ENCODE results near the gene DPY19L3.

DNA sequence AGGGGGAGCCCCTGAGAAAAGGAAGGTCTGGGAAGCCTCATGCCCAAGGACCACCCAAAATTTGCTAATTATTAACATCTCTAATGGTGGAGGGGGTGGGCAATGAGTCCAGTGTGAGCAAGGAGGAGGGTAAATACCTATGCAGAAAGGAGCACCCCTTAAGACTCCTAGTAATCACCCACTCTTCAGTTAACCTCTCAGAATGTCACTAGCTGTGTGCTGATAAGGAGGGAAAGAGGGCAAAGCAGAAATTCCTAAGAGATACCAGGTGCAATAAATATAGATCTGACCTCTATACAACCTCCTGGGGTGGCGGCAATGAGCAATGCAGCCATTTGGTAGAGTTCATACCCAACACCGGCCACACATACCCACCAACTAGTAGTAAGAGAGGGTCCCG is 12.7 kb upstream of the DPY19L3 start:
- TF ChIP-seq, protein P1, sequence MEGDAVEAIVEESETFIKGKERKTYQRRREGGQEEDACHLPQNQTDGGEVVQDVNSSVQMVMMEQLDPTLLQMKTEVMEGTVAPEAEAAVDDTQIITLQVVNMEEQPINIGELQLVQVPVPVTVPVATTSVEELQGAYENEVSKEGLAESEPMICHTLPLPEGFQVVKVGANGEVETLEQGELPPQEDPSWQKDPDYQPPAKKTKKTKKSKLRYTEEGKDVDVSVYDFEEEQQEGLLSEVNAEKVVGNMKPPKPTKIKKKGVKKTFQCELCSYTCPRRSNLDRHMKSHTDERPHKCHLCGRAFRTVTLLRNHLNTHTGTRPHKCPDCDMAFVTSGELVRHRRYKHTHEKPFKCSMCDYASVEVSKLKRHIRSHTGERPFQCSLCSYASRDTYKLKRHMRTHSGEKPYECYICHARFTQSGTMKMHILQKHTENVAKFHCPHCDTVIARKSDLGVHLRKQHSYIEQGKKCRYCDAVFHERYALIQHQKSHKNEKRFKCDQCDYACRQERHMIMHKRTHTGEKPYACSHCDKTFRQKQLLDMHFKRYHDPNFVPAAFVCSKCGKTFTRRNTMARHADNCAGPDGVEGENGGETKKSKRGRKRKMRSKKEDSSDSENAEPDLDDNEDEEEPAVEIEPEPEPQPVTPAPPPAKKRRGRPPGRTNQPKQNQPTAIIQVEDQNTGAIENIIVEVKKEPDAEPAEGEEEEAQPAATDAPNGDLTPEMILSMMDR (IDR thresholded peaks at IDR 0.05; ENCODE audit: poor library complexity, severe bottlenecking) = no peak
- TF ChIP-seq EZH2 (IDR thresholded peaks at IDR 0.05; ENCODE audit: borderline replicate concordance, insufficient read depth, low read length, poor library complexity, severe bottlenecking) (no peak), EP300 (conservative IDR thresholded peaks at IDR 0.05; ENCODE audit: poor library complexity, severe bottlenecking) (no peak), POLR2AphosphoS5 (IDR thresholded peaks at IDR 0.05) (no peak)
- TF ChIP-seq, protein P2, sequence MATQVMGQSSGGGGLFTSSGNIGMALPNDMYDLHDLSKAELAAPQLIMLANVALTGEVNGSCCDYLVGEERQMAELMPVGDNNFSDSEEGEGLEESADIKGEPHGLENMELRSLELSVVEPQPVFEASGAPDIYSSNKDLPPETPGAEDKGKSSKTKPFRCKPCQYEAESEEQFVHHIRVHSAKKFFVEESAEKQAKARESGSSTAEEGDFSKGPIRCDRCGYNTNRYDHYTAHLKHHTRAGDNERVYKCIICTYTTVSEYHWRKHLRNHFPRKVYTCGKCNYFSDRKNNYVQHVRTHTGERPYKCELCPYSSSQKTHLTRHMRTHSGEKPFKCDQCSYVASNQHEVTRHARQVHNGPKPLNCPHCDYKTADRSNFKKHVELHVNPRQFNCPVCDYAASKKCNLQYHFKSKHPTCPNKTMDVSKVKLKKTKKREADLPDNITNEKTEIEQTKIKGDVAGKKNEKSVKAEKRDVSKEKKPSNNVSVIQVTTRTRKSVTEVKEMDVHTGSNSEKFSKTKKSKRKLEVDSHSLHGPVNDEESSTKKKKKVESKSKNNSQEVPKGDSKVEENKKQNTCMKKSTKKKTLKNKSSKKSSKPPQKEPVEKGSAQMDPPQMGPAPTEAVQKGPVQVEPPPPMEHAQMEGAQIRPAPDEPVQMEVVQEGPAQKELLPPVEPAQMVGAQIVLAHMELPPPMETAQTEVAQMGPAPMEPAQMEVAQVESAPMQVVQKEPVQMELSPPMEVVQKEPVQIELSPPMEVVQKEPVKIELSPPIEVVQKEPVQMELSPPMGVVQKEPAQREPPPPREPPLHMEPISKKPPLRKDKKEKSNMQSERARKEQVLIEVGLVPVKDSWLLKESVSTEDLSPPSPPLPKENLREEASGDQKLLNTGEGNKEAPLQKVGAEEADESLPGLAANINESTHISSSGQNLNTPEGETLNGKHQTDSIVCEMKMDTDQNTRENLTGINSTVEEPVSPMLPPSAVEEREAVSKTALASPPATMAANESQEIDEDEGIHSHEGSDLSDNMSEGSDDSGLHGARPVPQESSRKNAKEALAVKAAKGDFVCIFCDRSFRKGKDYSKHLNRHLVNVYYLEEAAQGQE (IDR thresholded peaks at IDR 0.05; ENCODE audit: borderline replicate concordance) = no peak

All from neural cell (in vitro differentiated cells).